HepG2 (cell line): ENCODE results near the gene GPR162. TPM values are rescaled to one million over a fixed set of nuclear protein-coding genes. Genes with fewer than 3 reads are reported as not detected.

Experiments
- ATRX ChIP-seq: sonication (generic); formaldehyde crosslinking; IDR thresholded peaks from 2 replicates; pipeline ENCODE4 v1.4.0; 2020; ENCODE audit warnings: missing genetic modification reagents, borderline replicate concordance
- CBX2 ChIP-seq, 2 experiments: fragments of 200-600 bp in 1 of 2; sonication (generic); formaldehyde crosslinking in 1 of 2; IDR thresholded peaks; 2 replicates each; pipeline versions ENCODE4 v1.7.0 to v1.8.1; 2018 to 2022; ENCODE audit warnings: low read depth in 2 of 2, low read length in 1 of 2, mild to moderate bottlenecking in 1 of 2, missing genetic modification reagents in 1 of 2
- CC2D1A ChIP-seq: sonication (generic); formaldehyde crosslinking; IDR thresholded peaks from 2 replicates; pipeline ENCODE4 v1.8.1; 2023; ENCODE audit warnings: mild to moderate bottlenecking, missing genetic modification reagents
- CHD4 ChIP-seq: fragments of 200-600 bp; sonication (generic); IDR thresholded peaks from 2 replicates; pipeline ENCODE4 v1.7.0; 2017; ENCODE audit warnings: mild to moderate bottlenecking, low read length, borderline replicate concordance
- CREB1 ChIP-seq, 2 experiments: fragments of 450-650 bp in 1 of 2; IDR thresholded peaks; 2 replicates each; pipeline ENCODE4 v1.6.1; 2016 to 2017; ENCODE audit warnings: control low read depth in 1 of 2, mild to moderate bottlenecking in 1 of 2, missing compliant biosample characterization in 1 of 2, missing genetic modification characterization in 1 of 2
- DMAP1 ChIP-seq: IDR thresholded peaks from 2 replicates; pipeline ENCODE4 v1.6.1; 2016
- HNRNPH1 ChIP-seq: fragments of 200-400 bp; formaldehyde crosslinking; optimal IDR thresholded peaks from 2 replicates; pipeline ENCODE3; 2017; ENCODE audit warnings: mild to moderate bottlenecking, low read depth, low read length
- JUN ChIP-seq: sonication (generic); formaldehyde crosslinking; IDR thresholded peaks from 2 replicates; pipeline ENCODE4 v1.4.0; 2020; ENCODE audit warnings: mild to moderate bottlenecking, missing genetic modification reagents
- KAT2B ChIP-seq: fragments of 150-350 bp; IDR thresholded peaks from 2 replicates; pipeline ENCODE4 v1.6.1; 2014; ENCODE audit warnings: low read depth, low read length, borderline replicate concordance
- NKX3-1 ChIP-seq: sonication (generic); formaldehyde crosslinking; IDR thresholded peaks from 2 replicates; pipeline ENCODE4 v1.5.0; 2020; ENCODE audit warnings: missing genetic modification reagents
- RFXANK ChIP-seq: IDR thresholded peaks from 2 replicates; pipeline ENCODE4 v1.6.1; 2016
- SALL2 ChIP-seq: sonication (generic); formaldehyde crosslinking; IDR thresholded peaks from 2 replicates; pipeline ENCODE4 v1.8.1; 2023; ENCODE audit warnings: mild to moderate bottlenecking, missing genetic modification reagents, inconsistent platforms
- SATB2 ChIP-seq: sonication (generic); formaldehyde crosslinking; IDR thresholded peaks from 2 replicates; pipeline ENCODE4 v1.5.0; 2020; ENCODE audit warnings: missing genetic modification reagents
- SIX1 ChIP-seq: sonication (generic); formaldehyde crosslinking; IDR thresholded peaks from 2 replicates; pipeline ENCODE4 v1.4.0; 2020; ENCODE audit warnings: missing genetic modification reagents, borderline replicate concordance
- SOX6 ChIP-seq, 2 experiments: fragments of 450-650 bp in 1 of 2; sonication (generic) in 1 of 2; formaldehyde crosslinking in 1 of 2; IDR thresholded peaks; 2 replicates each; pipeline versions ENCODE4 v1.4.0 to v1.6.1; 2017 to 2020; ENCODE audit warnings: antibody characterized with exemption in 1 of 2, mild to moderate bottlenecking in 1 of 2, missing genetic modification reagents in 1 of 2
- TAF1 ChIP-seq: sonication (generic); formaldehyde crosslinking; IDR thresholded peaks from 2 replicates; pipeline ENCODE4 v1.4.0; 2020; ENCODE audit warnings: missing genetic modification reagents
- ZFP36L2 ChIP-seq: sonication (generic); formaldehyde crosslinking; IDR thresholded peaks from 2 replicates; pipeline ENCODE4 v1.4.0; 2020; ENCODE audit warnings: missing genetic modification reagents
- ZIK1 ChIP-seq: sonication (generic); formaldehyde crosslinking; IDR thresholded peaks from 2 replicates; pipeline ENCODE4 v1.5.0; 2020; ENCODE audit warnings: mild to moderate bottlenecking, low read depth, missing genetic modification reagents, borderline replicate concordance
- ZNF17 ChIP-seq: sonication (generic); formaldehyde crosslinking; IDR thresholded peaks from 2 replicates; pipeline ENCODE4 v1.5.0; 2020; ENCODE audit warnings: mild to moderate bottlenecking, missing genetic modification reagents
- ZNF343 ChIP-seq: sonication (generic); formaldehyde crosslinking; IDR thresholded peaks from 2 replicates; pipeline ENCODE4 v1.4.0; 2020; ENCODE audit warnings: mild to moderate bottlenecking, missing genetic modification reagents
- ZNF550 ChIP-seq: sonication (generic); formaldehyde crosslinking; IDR thresholded peaks from 2 replicates; pipeline ENCODE4 v1.4.0; 2020; ENCODE audit warnings: mild to moderate bottlenecking, missing genetic modification reagents, borderline replicate concordance
- polyA plus RNA-seq, 8 experiments: library from polyadenylated mRNA; depleted of rRNA in 3 of 8; stranded (reverse) in 7 of 8; unstranded in 1 of 8; fragments of >200 nt; fragmentation: Illumina TruSeq in 4 of 8; extraction: Trizol in 4 of 8; gene quantifications; 2 replicates each; pipeline versions ENCODE4 v1.2.1 to v1.2.3, GENCODE V29; 2011 to 2016; ENCODE audit warnings: low read depth in 4 of 8, missing spikeins in 1 of 8, mixed read lengths in 1 of 8; ENCODE audit not compliant: insufficient read depth in 1 of 8
- total RNA-seq, 5 experiments: library from RNA; depleted of rRNA; stranded (reverse); fragments of >200 nt; fragmentation: Illumina TruSeq; extraction: Trizol; gene quantifications; 2 replicates each; pipeline ENCODE4 v1.2.3, GENCODE V29; 2016; ENCODE audit warnings: low read depth in 1 of 5
- TF ChIP-seq, protein P1 (sequence below): sonication (generic); formaldehyde crosslinking; IDR thresholded peaks from 2 replicates; pipeline ENCODE4 v1.4.0; 2020; ENCODE audit warnings: missing genetic modification reagents
- TF ChIP-seq, protein P2 (sequence below): IDR thresholded peaks from 2 replicates; pipeline ENCODE4 v1.6.1; 2016
- TF ChIP-seq, protein P3 (sequence below): IDR thresholded peaks from 2 replicates; pipeline ENCODE4 v1.6.1; 2016; ENCODE audit warnings: low read depth, borderline replicate concordance
- TF ChIP-seq, protein P4 (sequence below): sonication (generic); formaldehyde crosslinking; IDR thresholded peaks from 2 replicates; pipeline ENCODE4 v1.5.1; 2020; ENCODE audit warnings: mild to moderate bottlenecking, missing genetic modification reagents

GPR162 gene
- total and polyA plus RNA-seq, 2 of the 13 experiments (the other 11 are each of a cell fraction or from before 2014, with no cell fraction given): 0.08 TPM; not detected in 1

DNA sequence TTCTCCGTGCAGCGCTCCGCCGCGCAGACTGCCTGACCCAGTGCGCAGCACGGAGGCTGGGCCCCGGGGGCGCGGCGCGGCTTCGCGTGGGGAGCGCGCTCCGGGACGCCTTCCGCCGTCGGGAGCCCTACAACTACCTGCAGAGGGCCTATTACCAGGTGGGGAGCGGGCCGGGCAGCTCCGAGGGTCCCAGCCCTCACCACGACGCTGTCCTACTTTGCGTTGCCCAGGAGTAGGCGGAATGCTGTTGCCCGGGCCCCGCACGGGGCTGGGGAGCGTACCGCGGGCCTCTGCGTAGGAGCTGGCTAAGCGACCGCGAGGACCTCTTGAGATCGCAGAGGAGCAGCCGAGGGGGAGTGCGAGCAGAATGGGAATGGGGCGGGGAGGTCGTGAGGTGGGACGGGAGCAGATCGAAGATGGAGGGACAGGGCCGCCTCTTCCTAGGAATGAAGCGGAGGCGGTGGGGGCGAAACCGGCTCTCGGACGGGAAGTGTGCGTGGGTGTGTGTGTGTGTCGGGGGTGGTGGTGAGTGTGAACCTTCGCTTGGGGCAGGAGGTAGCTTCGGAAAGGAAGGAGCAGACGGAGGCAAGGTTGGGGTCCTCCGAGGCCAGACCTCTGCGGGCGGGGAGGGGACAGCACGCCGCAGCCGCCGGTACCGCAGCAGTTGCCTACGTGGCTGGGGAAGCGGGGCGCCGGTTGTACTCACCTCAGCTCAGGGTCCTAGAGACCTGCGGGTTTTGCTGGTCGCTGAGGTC, 7.3 kb downstream of the GPR162 start (continued):
- no peak for TF ChIP-seq CC2D1A (CRISPR knock-in tag)
- no peak for TF ChIP-seq ZFP36L2 (CRISPR knock-in tag)
- TF ChIP-seq ZNF550 (CRISPR knock-in tag): no peak
- TF ChIP-seq CREB1 (IDR thresholded peaks at IDR 0.05): peak; percentile 7; the same call in 1 of the 2 replicates
- TF ChIP-seq CREB1 (CRISPR knock-in tag; IDR thresholded peaks at IDR 0.05): no peak
- no peak for TF ChIP-seq CBX2 (IDR thresholded peaks at IDR 0.05; ENCODE audit: low read depth, low read length)
- no peak for TF ChIP-seq CBX2 (CRISPR knock-in tag; IDR thresholded peaks at IDR 0.05; ENCODE audit: low read depth)
- TF ChIP-seq SOX6 (IDR thresholded peaks at IDR 0.05): no peak
- TF ChIP-seq SOX6 (CRISPR knock-in tag; IDR thresholded peaks at IDR 0.05): no peak
- TF ChIP-seq SALL2 (CRISPR knock-in tag): no peak
- no peak for TF ChIP-seq CHD4
- TF ChIP-seq NKX3-1: no peak
- TF ChIP-seq, protein P1, sequence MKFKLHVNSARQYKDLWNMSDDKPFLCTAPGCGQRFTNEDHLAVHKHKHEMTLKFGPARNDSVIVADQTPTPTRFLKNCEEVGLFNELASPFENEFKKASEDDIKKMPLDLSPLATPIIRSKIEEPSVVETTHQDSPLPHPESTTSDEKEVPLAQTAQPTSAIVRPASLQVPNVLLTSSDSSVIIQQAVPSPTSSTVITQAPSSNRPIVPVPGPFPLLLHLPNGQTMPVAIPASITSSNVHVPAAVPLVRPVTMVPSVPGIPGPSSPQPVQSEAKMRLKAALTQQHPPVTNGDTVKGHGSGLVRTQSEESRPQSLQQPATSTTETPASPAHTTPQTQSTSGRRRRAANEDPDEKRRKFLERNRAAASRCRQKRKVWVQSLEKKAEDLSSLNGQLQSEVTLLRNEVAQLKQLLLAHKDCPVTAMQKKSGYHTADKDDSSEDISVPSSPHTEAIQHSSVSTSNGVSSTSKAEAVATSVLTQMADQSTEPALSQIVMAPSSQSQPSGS (CRISPR knock-in tag): no peak
- TF ChIP-seq, protein P2, sequence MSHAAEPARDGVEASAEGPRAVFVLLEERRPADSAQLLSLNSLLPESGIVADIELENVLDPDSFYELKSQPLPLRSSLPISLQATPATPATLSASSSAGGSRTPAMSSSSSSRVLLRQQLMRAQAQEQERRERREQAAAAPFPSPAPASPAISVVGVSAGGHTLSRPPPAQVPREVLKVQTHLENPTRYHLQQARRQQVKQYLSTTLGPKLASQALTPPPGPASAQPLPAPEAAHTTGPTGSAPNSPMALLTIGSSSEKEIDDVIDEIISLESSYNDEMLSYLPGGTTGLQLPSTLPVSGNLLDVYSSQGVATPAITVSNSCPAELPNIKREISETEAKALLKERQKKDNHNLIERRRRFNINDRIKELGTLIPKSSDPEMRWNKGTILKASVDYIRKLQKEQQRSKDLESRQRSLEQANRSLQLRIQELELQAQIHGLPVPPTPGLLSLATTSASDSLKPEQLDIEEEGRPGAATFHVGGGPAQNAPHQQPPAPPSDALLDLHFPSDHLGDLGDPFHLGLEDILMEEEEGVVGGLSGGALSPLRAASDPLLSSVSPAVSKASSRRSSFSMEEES (CRISPR knock-in tag): no peak
- TF ChIP-seq, protein P3, sequence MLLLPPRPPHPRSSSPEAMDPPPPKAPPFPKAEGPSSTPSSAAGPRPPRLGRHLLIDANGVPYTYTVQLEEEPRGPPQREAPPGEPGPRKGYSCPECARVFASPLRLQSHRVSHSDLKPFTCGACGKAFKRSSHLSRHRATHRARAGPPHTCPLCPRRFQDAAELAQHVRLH (CRISPR knock-in tag): no peak
- 0 out of 2 replicates have a peak, but pooled peaks have one; percentile 11 for TF ChIP-seq ZIK1 (CRISPR knock-in tag)
- no peak for TF ChIP-seq ATRX (CRISPR knock-in tag)
- no peak for TF ChIP-seq HNRNPH1
- no peak for TF ChIP-seq RFXANK (CRISPR knock-in tag)
- TF ChIP-seq ZNF17 (CRISPR knock-in tag): no peak
- TF ChIP-seq JUN (CRISPR knock-in tag): no peak
- TF ChIP-seq TAF1 (CRISPR knock-in tag): peak; percentile 77
- peak; percentile 89 for TF ChIP-seq DMAP1 (CRISPR knock-in tag)
- TF ChIP-seq SIX1 (CRISPR knock-in tag): no peak
- TF ChIP-seq, protein P4, sequence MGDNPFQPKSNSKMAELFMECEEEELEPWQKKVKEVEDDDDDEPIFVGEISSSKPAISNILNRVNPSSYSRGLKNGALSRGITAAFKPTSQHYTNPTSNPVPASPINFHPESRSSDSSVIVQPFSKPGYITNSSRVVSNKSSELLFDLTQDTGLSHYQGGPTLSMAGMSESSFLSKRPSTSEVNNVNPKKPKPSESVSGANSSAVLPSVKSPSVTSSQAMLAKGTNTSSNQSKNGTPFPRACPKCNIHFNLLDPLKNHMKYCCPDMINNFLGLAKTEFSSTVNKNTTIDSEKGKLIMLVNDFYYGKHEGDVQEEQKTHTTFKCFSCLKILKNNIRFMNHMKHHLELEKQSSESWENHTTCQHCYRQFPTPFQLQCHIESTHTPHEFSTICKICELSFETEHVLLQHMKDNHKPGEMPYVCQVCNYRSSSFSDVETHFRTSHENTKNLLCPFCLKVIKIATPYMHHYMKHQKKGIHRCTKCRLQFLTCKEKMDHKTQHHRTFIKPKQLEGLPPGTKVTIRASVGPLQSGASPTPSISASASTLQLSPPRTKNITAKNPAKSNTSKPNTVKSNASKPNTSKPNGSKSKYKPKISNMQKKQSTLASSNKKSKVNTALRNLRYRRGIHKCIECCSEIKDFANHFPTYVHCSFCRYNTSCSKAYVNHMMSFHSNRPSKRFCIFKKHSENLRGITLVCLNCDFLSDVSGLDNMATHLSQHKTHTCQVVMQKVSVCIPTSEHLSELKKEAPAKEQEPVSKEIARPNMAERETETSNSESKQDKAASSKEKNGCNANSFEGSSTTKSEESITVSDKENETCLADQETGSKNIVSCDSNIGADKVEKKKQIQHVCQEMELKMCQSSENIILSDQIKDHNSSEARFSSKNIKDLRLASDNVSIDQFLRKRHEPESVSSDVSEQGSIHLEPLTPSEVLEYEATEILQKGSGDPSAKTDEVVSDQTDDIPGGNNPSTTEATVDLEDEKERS (CRISPR knock-in tag): no peak
- no peak for TF ChIP-seq SATB2 (CRISPR knock-in tag)
- no peak for TF ChIP-seq KAT2B
- TF ChIP-seq ZNF343 (CRISPR knock-in tag): peak; percentile 87
